Stimulated activated CD4-positive, alpha-beta T cell treated with anti-CD3 and anti-CD28 coated beads, TNF-alpha, amount 100 ng/mL, for 48 hours (primary cell): ENCODE measurements around the gene EFTUD2.
"Not testable (repeated sequence)": the region's sequence is repeated elsewhere in the genome, so short reads cannot be mapped to it uniquely, and the experiment has no call there.

Experiments used
- DNase-seq, 3 donors: peaks; one replicate each; pipeline ENCODE4 v3.0.0-alpha.2; 2020; ENCODE audit warnings: low read depth in 3 of 3

The EFTUD2 gene

DNA sequence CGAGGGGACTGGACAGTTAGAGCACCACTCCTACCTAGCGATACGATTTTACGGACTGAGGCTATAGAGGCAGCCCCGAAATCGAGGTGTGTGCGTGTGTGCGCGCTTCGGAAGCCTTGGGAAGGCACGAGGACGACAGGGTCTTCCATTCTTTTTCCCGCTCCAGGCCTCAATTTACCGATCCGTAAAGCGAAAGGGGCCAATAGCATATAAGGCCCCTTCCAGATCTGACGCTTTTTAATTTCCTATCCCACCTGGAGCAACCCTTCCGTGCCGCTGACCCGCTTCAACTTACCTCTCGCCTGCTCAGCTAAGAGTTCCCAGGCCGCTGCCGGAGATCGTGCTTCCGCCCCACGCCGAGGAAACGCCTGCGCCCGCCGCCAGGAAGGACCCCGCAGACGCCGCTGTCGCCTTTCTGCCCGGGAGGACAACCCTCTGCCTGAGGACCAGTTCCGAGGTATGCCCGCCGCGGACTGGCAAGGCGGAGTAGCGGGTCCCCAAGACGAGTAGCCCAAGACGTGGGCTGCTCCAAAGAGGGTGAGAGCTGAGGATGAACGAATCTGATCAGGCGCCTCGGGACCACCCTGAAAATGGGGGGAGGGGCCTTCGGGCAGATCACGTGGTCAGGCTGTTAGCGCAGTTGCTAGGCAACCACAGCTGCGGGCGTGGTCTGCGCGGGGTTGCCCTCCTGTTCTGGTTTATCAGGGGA, at the start of gene EFTUD2:
EFTUD2 (minus strand) TSS at position 372 of the 709 bp plus-strand sequence. CDS start 4,924 bp downstream, outside the sequence.
- DNase-seq: peak; percentile 81 to 91 (median 84)

DNA sequence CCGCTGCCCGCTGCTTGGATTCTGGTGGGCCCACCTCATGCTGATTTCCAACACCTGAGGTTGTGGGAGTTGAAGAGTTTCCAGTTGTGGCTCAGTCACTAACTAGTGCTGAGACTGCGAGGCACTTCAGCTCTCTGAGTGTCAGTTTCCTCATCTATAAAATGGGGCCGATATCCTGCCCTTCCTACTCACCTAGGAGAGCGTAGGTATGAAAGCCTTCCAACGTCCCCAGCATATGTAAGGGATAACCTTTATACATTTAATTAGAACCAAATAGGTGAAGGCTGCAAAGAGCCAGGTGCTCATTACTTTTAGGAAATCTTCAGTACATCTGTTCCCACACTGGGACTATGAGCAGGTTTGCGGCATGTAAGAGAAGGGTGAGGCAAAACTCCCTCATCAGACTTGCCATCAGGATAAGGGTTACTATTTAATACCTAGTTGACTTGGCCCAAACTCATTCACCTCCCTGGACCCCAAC, 49.1 kb upstream of the EFTUD2 start:
- DNase-seq: no peak

DNA sequence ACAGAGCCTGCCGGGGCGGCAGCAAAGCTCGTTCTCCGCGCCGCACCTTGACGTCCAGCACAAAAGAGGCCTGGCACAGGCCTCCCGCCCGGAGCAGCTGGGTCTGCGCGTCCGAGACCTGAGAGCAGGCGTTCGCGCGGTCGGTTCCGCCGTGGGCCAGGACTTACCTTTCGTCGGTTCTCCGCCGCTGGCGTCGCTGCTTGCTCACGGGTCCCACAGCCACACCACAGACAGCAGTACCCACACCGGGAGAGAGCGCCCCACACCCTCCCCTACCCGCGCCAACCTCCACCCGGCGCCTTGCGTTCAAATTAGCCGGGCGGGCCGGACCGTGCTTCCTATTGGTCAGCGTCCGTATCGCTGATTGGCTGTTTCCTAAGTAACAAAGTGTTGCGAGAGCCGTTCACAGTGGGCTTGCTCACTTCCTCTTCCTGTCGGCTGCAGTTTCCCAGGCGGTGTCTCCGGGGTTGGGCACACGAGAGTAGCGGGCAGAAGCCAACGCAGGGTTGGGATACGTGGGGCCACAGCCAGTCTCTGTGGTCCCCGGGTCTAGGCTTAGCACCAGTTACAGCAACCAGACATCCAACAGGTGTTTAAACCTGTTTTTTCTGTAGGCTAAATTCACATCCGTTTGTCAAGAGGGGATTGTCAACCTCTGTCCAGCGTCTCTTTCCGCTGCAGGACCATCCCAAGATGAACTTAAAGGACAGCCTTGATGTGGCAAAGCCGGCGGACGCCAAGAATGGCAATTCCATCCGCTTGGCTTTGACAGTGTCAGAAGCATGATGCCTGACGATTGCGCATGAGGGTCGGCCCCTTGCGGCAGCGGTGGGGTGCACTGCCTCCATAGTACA, 48.4 kb upstream of the EFTUD2 start, which contains the start of gene KIF18B:
KIF18B (minus strand) TSS at position 313 of the 854 bp plus-strand sequence. CDS start 11,429 bp downstream, outside the sequence.
- DNase-seq: peak; percentile 89 to 91 (median 90)

DNA sequence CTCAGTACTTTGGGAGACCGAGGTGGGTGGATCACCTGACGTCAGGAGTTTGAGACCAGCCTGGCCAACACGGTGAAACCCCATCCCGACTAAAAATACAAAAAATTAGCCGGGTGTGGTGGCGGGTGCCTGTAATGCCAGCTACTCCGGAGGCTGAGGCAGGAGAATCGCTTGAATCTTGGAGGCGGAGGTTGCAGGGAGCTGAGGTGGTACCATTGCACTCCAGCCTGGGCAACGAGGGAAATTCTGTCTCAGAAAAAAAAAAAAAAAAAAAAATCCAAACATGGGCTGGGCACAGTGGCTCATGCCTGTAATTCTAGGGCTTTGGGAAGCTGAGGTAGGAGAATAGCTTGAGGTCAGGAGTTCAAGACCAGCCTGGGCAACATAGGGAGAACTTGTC, 46.4 kb upstream of the EFTUD2 start:
- not testable (repeated sequence) for DNase-seq

DNA sequence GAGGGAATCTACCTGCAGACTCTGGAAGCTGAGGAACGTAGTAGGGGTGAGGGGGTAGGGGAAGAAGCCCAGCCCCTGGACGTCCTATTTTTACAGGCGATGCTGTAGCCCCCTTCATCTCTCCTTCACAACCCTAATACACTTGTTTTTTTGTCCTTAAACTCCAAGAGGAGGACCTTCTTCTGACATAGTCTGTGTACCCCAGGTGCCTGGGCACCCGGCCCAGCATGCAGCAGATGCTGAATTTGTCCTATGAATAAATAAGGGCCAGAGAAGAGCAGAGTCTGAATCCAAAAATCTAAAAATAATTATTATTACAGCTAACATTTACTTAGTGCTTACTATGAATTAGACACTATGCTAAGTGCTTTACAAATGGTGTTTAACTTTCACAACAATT, 43.2 kb upstream of the EFTUD2 start:
- DNase-seq: no peak

DNA sequence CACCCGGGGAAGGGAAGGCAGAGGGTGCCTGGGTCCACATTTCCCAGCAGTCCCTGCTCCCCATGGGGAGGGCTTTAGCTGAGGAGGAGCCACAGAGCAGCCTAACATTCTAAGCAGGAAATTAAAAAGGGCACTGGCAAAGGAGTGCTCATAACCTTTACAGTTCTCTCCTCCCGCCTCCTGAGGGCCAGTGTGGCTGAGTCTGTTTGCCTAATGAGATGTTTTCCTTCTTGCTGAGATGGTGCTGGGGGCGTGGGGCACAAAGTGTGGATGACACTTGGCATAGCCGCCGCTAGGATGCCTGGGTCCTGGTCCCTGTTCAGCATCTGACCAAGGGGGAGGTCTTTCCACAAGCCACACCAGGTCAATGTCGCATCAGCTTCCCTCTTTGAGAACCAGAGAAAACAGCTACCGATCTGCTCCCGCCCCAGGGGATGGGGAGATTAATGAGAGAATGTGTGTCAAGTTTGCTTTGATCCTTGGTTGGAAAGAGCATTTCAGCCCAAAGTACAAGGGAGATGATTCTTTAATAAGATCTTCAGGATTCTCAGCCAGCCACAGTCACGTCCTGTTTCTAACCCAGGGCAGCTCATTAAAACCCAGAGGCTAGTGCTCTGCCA, 42.6 kb upstream of the EFTUD2 start:
- no peak for DNase-seq

DNA sequence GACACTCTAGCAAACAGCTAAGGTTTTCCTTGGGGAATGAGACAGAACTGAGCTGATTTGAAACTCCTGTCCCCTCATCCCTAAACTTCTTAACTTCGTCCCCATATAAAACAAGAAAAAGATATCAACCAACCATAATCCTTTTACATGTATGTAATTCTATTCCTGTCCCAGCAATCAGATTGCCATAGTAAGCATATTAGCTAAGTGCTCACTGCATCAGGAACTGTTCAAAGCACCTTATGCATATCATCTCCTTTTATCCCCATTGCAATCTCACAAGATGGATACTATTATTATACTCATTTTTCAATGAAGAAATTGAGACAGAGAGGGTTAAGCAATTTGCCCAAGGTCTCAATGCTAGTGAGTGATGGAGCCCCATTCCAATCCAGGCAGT, 41.5 kb upstream of the EFTUD2 start:
- no peak for DNase-seq

DNA sequence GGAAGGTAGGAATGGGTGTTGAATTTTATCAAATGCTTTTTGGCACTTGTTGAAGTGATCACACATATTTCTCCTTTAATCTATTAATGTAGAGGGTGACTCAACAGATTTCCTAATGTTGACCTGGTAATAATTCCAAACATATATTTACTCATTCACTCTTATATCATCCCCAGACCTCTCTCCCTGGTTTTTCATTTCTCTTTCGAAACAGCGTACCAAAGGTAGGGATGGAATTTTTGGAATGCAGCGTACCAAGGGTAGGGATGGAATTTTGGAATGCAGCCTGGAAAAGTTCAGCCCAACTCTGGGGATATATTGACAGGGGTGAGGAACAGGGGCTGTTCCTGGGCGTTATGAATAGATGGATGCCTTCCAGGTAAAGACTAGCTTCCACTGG, 41.1 kb upstream of the EFTUD2 start:
- DNase-seq: no peak

DNA sequence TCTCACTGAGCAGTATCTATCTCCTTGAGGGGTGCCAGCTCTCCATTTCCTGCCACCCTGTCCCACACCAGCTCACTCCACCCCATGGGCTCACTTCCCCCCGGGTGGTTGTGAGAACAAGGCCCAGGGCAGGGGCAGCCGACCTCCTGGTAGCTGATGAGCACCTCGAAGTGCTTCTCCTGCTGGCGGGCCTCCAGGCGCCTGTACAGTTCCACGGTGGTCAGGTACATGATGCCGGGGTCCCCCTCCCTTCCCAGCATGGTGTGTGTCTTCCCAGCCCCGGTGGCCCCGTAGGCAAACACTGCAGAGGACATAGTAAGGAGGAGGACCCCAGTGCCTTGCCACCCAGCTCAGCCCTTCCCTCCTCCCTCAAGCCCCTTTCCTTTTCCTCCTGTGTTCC, 35.9 kb upstream of the EFTUD2 start:
- DNase-seq: no peak

DNA sequence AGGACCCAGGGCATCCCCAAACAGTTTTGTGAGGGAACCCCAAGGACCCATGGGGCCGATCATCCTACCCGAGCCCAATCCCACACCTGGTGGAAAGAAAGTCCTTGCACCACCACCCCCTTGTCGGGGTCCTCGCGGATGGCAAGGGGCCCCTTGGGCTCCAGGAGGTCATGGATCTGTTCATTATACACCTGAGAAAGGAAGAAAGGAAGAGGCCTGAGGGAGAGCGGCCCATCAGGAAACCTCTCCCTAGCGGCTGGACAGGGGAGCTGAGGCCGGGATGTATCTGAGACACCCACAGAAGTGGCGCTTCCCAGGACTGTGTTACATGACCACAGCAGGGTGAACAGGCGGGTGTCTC, 35.5 kb upstream of the EFTUD2 start:
- no peak for DNase-seq

DNA sequence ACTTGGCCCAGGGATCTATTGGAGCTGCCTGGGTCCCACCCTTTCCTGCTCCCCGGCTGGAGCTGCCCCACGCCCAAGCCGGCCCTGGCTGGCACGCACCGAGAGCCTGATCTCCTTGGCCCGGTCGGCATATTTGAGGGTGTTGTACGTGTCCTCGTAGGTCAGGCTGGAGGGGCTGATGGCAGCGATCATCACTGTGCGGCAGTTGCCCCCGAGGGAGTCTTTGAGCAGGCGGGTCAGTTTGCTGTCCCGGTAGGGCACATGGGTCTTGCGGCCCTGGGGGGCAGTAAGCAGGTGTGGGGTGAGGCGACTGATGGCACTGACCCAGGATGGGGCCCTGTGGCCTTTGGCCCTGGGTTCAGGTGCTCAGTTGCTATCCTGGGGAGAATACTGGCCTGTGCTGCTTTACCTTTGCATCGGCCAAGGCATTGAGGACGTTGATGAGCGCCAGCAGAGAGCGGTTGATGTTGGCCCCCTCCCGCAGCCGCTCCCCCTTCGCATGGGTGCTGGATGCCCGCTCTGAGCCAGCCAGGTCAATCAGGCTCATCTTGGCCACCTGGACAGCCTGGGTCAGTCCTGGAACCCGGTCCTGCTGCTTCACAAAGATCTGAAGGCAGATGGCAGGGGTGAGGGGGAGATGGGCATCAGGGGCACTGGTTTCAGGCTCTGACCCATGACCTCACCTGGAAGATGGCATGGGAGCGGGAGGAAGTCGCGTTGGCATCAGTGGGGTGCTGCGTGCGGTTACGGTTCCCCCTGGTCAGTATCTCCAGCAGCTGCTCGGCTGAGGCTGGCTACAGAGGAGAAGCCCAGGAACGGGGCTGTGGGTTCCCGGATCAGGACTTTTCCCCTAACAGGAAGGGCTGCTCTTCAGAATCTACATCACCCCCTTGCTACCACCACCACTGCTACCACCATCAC, 34.8 kb upstream of the EFTUD2 start:
- DNase-seq: no peak

DNA sequence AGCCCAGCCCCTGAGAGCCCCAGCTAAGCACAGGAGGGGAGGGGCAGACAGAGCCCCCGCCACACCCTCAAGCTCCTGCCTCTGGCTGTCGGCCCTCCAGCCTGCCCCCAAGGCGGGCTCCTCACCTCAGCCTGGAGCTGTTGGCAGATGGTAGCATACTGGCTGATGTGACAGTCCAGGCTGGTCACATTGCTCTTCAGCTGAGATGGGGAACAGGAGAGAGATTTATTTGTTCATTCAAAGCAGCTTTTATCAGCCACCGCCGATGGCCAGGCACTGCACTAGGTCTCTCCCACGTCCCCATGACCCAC, 33.5 kb upstream of the EFTUD2 start:
- no peak for DNase-seq

DNA sequence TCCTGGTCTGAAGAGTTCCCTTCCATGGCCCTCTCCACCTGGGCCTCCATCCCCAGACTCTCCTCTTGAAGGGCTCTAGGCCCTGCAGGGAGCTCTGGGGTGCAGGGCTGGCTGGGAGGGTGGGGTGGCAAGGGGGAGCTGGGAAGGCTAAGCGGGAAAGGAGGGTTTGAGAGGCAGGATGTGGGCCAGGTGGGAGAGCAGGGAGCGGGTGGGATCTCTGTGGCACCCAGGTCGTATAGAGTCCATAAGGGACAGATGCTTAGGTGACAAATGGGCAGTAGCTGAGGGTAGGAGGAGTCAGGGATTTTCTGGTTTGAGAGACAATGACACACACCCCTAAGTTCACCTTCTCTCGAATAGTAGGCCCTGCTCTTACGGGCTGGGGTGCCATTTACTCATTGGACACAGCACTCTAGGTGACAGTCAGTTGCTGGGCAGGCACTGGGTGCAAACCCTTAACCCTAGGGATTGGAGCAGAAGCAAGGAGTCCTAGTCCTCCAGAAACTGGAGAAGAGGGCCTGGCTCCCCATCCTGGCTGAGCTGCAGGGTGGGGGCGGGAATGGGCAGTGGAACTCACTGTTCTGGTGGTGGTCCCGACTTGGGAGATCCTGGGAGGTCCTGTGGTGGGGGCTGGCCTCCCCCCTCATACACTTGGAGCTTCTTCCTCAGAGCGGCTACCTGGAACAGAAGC, 33.0 kb upstream of the EFTUD2 start:
- DNase-seq: no peak

DNA sequence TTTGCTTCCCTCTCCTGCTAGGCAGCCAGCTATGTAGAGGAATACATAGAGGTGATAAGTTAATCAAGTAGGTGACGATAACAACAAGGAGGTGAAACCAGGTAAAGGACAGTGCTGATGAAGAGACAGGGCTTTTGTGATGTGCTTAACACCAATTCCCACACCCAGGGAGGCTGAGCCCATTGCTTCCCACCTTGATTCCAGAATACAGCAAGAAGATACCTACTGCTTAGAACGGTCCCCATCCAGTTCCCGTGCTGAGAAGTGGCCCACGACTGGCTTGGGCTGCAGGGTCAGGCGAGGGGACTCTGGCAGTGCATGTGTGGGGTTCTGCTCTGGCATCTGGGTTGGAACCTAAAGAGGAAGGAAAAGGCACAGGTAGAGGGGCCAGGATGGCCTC, 32.1 kb upstream of the EFTUD2 start:
- DNase-seq: no peak

DNA sequence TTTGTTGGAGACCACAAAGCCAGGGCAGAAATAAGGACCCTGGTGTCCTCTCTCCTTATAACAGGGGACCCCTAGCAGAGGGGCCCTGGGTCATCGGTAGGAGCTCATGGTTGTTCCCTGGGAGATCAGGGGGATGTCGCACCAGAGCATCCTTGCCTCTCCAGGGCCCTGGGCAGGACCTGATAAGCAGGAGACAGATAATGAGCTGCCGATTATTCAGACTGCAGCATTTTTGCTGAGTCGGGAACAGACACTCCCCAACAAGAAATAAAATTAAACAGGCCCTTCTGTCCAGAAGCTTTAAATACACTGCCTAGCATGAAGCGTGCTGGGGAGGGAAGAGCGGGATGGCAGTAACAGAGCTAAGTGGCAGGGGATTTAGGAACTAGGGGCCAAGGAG, 31.4 kb upstream of the EFTUD2 start:
- DNase-seq: no peak

DNA sequence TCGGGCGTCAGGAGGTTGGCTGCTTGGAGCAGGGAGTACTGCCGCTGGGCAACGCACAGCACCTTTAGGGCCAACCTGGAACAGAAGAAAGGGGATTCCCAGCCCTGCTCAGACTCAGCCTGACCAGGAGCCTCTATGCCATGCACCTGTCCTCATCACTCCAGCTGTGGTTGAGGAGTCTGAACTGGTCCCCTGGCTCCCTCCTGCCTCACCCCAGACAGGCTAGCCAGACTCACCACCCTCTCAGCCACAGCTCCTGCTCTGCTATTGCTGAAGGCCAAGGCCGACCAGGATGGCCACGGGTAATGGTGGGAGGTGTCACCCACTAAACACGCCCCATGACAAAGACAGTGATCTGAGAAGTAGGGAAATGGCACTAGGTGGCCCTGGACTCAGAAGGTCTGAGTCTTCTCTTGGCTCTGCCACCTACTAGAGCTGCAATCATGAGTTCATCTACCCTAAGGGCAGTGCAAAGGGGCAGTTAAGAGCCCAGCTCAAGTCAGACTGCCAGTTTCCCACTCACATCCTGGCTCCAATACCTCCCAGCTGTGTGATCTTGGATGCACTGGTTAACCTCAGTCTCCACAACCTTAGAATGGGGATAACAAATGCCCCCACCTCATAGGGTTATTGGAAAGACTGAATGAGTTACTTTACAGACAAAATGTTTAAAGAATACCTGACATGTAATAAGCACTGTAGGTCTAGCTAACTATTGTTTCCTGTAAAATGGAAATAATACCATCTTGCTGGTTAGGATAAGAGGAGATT, 29.9 kb upstream of the EFTUD2 start:
- DNase-seq: no peak

DNA sequence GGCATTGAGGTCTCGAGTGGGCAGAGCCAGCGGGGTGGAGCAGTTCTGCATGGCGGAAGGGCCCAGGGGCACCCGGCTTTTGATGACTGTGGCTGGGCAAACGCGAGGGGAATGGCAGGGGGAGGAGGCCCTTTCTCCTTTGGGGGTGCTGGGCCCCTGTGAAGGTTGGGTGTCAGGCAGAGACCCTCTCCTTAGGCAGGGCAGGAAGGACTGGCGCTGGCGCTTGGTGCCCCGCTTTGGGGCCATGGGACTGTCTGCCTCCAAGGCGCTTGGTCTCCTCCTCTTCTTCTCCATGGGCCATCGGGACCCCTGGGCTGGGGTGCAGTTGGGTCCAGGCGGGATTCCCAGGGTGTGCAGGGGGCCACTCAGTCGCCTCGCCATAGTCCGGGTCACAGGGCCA, 28.9 kb upstream of the EFTUD2 start:
- no peak for DNase-seq

DNA sequence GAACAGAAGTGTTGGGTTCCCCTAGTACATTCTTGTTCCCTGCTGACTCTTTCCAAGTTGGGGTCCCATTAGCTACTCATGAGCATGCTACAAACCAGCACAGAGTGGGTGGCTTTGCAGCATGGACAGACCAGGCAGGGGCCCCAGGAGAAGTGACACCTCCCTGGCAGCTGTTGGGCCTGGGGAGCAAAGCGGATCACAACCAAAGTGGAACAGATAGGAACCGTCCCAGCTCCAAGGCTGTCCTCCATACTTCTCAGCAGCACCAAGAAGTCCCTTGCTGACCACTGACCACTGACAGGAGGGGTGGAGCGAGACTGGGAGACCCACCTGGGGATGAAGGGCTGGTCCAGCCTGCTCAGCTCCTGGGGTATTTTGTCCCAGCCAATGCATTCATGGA, 28.5 kb upstream of the EFTUD2 start:
- no peak for DNase-seq

DNA sequence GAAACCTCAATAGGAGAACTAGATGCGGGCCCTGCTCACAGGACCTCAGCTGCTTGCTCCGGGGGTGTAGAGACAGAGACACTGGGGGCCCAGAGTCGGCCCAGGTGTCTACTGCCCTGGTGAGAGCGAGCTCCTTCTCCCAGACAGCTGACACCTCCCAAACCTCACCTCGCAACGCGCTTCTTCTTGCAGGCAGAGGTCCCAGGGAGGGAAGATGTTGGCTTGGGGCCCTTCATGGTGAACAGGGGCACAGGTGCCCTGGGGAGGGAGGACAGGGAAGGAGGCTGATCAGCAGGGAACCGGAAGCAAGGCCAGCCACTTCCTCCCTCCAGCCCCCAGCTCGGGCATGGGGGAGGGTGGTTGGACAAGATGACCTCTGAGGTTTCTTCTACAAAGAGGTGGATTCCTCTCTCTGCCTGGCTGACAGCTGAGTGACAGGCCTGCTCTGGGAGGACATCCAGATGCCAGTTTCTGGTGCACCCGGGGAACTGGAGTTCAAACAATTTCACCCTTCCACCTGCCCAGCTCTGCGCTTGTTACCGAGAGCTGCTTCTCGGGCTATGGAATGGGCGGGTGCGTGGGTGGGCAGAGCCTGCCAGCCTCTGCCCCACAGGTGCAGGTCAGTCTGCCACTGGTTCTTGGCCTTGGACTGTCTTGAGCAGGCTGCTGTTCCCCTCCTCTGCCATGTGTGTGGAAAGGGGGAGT, 27.7 kb upstream of the EFTUD2 start:
- DNase-seq: no peak
